H9 (cell line): ENCODE measurements around the gene HNF1A. TPM values are rescaled to one million over a fixed set of nuclear protein-coding genes. Genes with fewer than 3 reads are reported as not detected.
"Not testable (repeated sequence)": the region's sequence is repeated elsewhere in the genome, so short reads cannot be mapped to it uniquely, and the experiment has no call there.

ENCODE experiments used
- DNase-seq: peaks from one replicate; pipeline ENCODE4 v3.0.0-alpha.2; 2017
- H2AFZ ChIP-seq: one replicate; pipeline ENCODE4 v1.6.1; 2013; ENCODE audit warnings: mild to moderate bottlenecking, low read length, control low read depth, moderate library complexity
- H2AK5ac ChIP-seq: 2 replicates; pipeline ENCODE4 v1.6.1; 2013; ENCODE audit warnings: low read length, control low read depth, mixed read lengths; ENCODE audit not compliant: insufficient read length
- H2BK120ac ChIP-seq: one replicate; pipeline ENCODE4 v1.6.1; 2013; ENCODE audit warnings: low read depth, mild to moderate bottlenecking, low read length, control low read depth, inconsistent platforms; ENCODE audit not compliant: poor library complexity, severe bottlenecking
- H2BK12ac ChIP-seq: 2 replicates; pipeline ENCODE4 v1.6.1; 2013; ENCODE audit warnings: low read length, control low read depth, mixed read lengths, low read depth; ENCODE audit not compliant: insufficient read length
- H2BK15ac ChIP-seq: 2 replicates; pipeline ENCODE4 v1.6.1; 2013; ENCODE audit warnings: low read depth, low read length, control low read depth
- H2BK20ac ChIP-seq: one replicate; pipeline ENCODE4 v1.6.1; 2013; ENCODE audit warnings: low read depth, mild to moderate bottlenecking, low read length, control low read depth, inconsistent platforms; ENCODE audit not compliant: poor library complexity, severe bottlenecking
- H2BK5ac ChIP-seq: 2 replicates; pipeline ENCODE4 v1.6.1; 2013; ENCODE audit warnings: low read length, control low read depth, mixed read lengths; ENCODE audit not compliant: insufficient read length
- H3K14ac ChIP-seq: 2 replicates; pipeline ENCODE4 v1.6.1; 2013; ENCODE audit warnings: low read length, control low read depth; ENCODE audit not compliant: insufficient read depth
- H3K18ac ChIP-seq: 2 replicates; pipeline ENCODE4 v1.6.1; 2013; ENCODE audit warnings: low read depth, mild to moderate bottlenecking, mixed read lengths, low read length, control low read depth; ENCODE audit not compliant: insufficient read length
- H3K23ac ChIP-seq: 2 replicates; pipeline ENCODE4 v1.6.1; 2013; ENCODE audit warnings: low read length, control low read depth, mixed read lengths, low read depth; ENCODE audit not compliant: insufficient read length
- H3K23me2 ChIP-seq: 2 replicates; pipeline ENCODE4 v1.6.1; 2013; ENCODE audit warnings: low read depth, mild to moderate bottlenecking, mixed read lengths, low read length, control low read depth; ENCODE audit not compliant: insufficient read length, poor library complexity, severe bottlenecking
- H3K27ac ChIP-seq: 2 replicates; pipeline ENCODE4 v1.5.1; 2013; ENCODE audit warnings: low read length, control low read depth, mixed read lengths, low read depth; ENCODE audit not compliant: insufficient read length
- H3K27me3 ChIP-seq: 2 replicates; pipeline ENCODE4 v1.6.1; 2013; ENCODE audit warnings: low read length, control low read depth, inconsistent platforms; ENCODE audit not compliant: insufficient read depth
- H3K4ac ChIP-seq: 2 replicates; pipeline ENCODE4 v1.6.1; 2013; ENCODE audit warnings: low read depth, mild to moderate bottlenecking, control low read depth, inconsistent platforms, low read length, moderate library complexity
- H3K4me1 ChIP-seq: 2 replicates; pipeline ENCODE4 v1.6.1; 2013; ENCODE audit warnings: low read length, control low read depth, inconsistent platforms; ENCODE audit not compliant: insufficient read depth
- H3K4me2 ChIP-seq: 2 replicates; pipeline ENCODE4 v1.6.1; 2013; ENCODE audit warnings: low read length, control low read depth, mixed read lengths; ENCODE audit not compliant: insufficient read length, insufficient read depth
- H3K56ac ChIP-seq: 2 replicates; pipeline ENCODE4 v1.6.1; 2013; ENCODE audit warnings: low read depth, mild to moderate bottlenecking, mixed read lengths, low read length, control low read depth; ENCODE audit not compliant: insufficient read length
- H3K79me1 ChIP-seq: 2 replicates; pipeline ENCODE4 v1.6.1; 2013; ENCODE audit warnings: low read depth, mild to moderate bottlenecking, moderate library complexity, low read length, control low read depth, inconsistent platforms; ENCODE audit not compliant: insufficient read depth, poor library complexity, severe bottlenecking
- H3K79me2 ChIP-seq: 2 replicates; pipeline ENCODE4 v1.6.1; 2013; ENCODE audit warnings: low read length, control low read depth, inconsistent platforms; ENCODE audit not compliant: insufficient read depth
- H3K9ac ChIP-seq: 2 replicates; pipeline ENCODE4 v1.6.1; 2013; ENCODE audit warnings: low read length, control low read depth, mixed read lengths; ENCODE audit not compliant: insufficient read length; ENCODE audit errors: extremely low read depth
- H3K9me3 ChIP-seq: one replicate; pipeline ENCODE4 v1.6.1; 2013; ENCODE audit warnings: low read depth, low read length, inconsistent platforms; ENCODE audit not compliant: control insufficient read depth
- H3T11ph ChIP-seq: one replicate; pipeline ENCODE4 v1.6.1; 2013; ENCODE audit warnings: mild to moderate bottlenecking, low read length, control low read depth, inconsistent platforms
- H4K20me1 ChIP-seq: one replicate; pipeline ENCODE4 v1.6.1; 2013; ENCODE audit not compliant: control insufficient read depth, insufficient read length, insufficient read depth
- H4K5ac ChIP-seq: 2 replicates; pipeline ENCODE4 v1.6.1; 2013; ENCODE audit warnings: low read depth, mild to moderate bottlenecking, mixed read lengths, low read length, control low read depth; ENCODE audit not compliant: insufficient read length
- H4K8ac ChIP-seq: replicated peaks from 2 replicates; pipeline ENCODE4 v1.6.1; 2013; ENCODE audit warnings: low read length, control low read depth, mixed read lengths, low read depth; ENCODE audit not compliant: insufficient read length
- H4K91ac ChIP-seq: 2 replicates; pipeline ENCODE4 v1.6.1; 2013; ENCODE audit warnings: low read depth, mild to moderate bottlenecking, moderate library complexity, mixed read lengths, low read length, control low read depth; ENCODE audit not compliant: insufficient read length
- H3K27ac Mint-ChIP-seq, 3 experiments: 2 replicates in 2 of 3; 3 replicates in 1 of 3; pipeline ENCODE4 v1.8.0; 2020 to 2021; ENCODE audit warnings: mixed read lengths in 3 of 3, mild to moderate bottlenecking in 1 of 3, moderate library complexity in 1 of 3
- H3K27me3 Mint-ChIP-seq: 2 replicates; pipeline ENCODE4 v1.8.0; 2021; ENCODE audit warnings: low read depth, mild to moderate bottlenecking, moderate library complexity, mixed read lengths
- H3K36me3 Mint-ChIP-seq, 3 experiments: 2 replicates in 2 of 3; 3 replicates in 1 of 3; pipeline ENCODE4 v1.8.0; 2020 to 2021; ENCODE audit warnings: low read depth in 3 of 3, mixed read lengths in 3 of 3; ENCODE audit not compliant: insufficient read depth in 1 of 3
- H3K4me1 Mint-ChIP-seq, 2 experiments: 2 replicates each; pipeline ENCODE4 v1.8.0; 2020; ENCODE audit warnings: mixed read lengths in 2 of 2
- H3K4me3 Mint-ChIP-seq, 2 experiments: 2 replicates in 1 of 2; 3 replicates in 1 of 2; pipeline ENCODE4 v1.8.0; 2020 to 2021; ENCODE audit warnings: mild to moderate bottlenecking in 2 of 2, mixed read lengths in 2 of 2, moderate library complexity in 1 of 2
- H3K9me3 Mint-ChIP-seq, 2 experiments: 2 replicates in 1 of 2; 3 replicates in 1 of 2; pipeline ENCODE4 v1.8.0; 2020; ENCODE audit warnings: mild to moderate bottlenecking in 2 of 2, mixed read lengths in 2 of 2, moderate library complexity in 1 of 2
- CTCF ChIP-seq: fragments of 200-600 bp; sonication (generic); conservative IDR thresholded peaks from 3 replicates; pipeline ENCODE4 v1.8.0; 2021; ENCODE audit warnings: antibody characterized with exemption, mild to moderate bottlenecking
- WGBS: extraction: QIAGEN DNeasy Blood & Tissue Kit; methylation state at CpG from one replicate; pipeline ENCODE4 v1.1.7; 2013; ENCODE audit warnings: missing lambda C conversion rate, low lambda C conversion rate, mixed read lengths; ENCODE audit not compliant: insufficient read length; ENCODE audit errors: extremely low coverage; 5-methylcytosine and 5-hydroxymethylcytosine counted together
- total RNA-seq: library from RNA; stranded (reverse); gene quantifications from 2 replicates; pipeline ENCODE4 v1.2.1, GENCODE V29; 2021

Gene HNF1A
- total RNA-seq, 1 experiment from 2014 or later: not detected

- Histone ChIP-seq H3K23me2 (no peaks in the 10 kb centered on the region), H4K5ac (no peak overlapping the region), H3K4ac (no peak overlapping the region; the same call in 1 of the 2 replicates), H4K20me1 (no peaks in the 10 kb centered on the region), H4K91ac (no peak overlapping the region), H3K4me2 (no peak overlapping the region), H3K27me3 (no peaks in the 10 kb centered on the region), H2BK120ac (peak overlapping the region; percentile 77), H3K27ac (no peak overlapping the region), H2BK20ac (no peak overlapping the region), H3K14ac (no peak overlapping the region; the same call in 1 of the 2 replicates), H3K56ac (no peak overlapping the region), H3K79me1 (no peaks in the 10 kb centered on the region), H4K8ac (no peak overlapping the region), H3K18ac (no peak overlapping the region), H3K79me2 (no peaks in the 10 kb centered on the region), H3K9ac (no peak overlapping the region), H3K23ac (no peak overlapping the region), H2AFZ (peak overlapping the region; percentile 97), H3K4me1 (no peaks in the 10 kb centered on the region), H2BK15ac (no peak overlapping the region), H2BK12ac (no peak overlapping the region), H3K9me3 (no peaks in the 10 kb centered on the region), H2BK5ac (no peak overlapping the region), H2AK5ac (no peak overlapping the region), H3T11ph (no peak overlapping the region)
- no peaks in the 10 kb centered on the region for H3K36me3 Mint-ChIP-seq
- no peak overlapping the region for H3K4me3 Mint-ChIP-seq
- peak; percentile 90 for TF ChIP-seq CTCF
- H3K27me3 Mint-ChIP-seq: no peaks in the 10 kb centered on the region; the same call in 1 of the 2 replicates
- H3K27ac Mint-ChIP-seq: no peak overlapping the region
- no CpG with 5 or more reads among the region's 9 CpGs for WGBS
- peak; percentile 85 for DNase-seq
- no peaks in the 10 kb centered on the region for H3K9me3 Mint-ChIP-seq
- H3K4me1 Mint-ChIP-seq: peaks cover 3 to 5% of the 10 kb centered on the region in 2 experiments; a peak in 2 of 4 replicates
Measured at GRCh38 chr12:120944645-120945217, 33.6 kb upstream of the HNF1A start.

- not testable (repeated sequence) for H3K9me3 ChIP-seq, H4K8ac ChIP-seq, H2BK20ac ChIP-seq, H3K27me3 ChIP-seq, H3K27ac ChIP-seq, H3K9me3 Mint-ChIP-seq, H3K79me2 ChIP-seq, H3K27me3 Mint-ChIP-seq, H3K4me1 Mint-ChIP-seq, H3K4me1 ChIP-seq, H3K18ac ChIP-seq, H2BK120ac ChIP-seq, H3K23ac ChIP-seq, H2BK5ac ChIP-seq, H4K5ac ChIP-seq, H3T11ph ChIP-seq, H2BK15ac ChIP-seq, H3K56ac ChIP-seq, H3K4me3 Mint-ChIP-seq, H2AFZ ChIP-seq, H3K4ac ChIP-seq, H3K79me1 ChIP-seq, H2AK5ac ChIP-seq, H3K4me2 ChIP-seq, H3K14ac ChIP-seq, DNase-seq, H4K20me1 ChIP-seq, H4K91ac ChIP-seq, H3K36me3 Mint-ChIP-seq, H3K23me2 ChIP-seq, H2BK12ac ChIP-seq, H3K9ac ChIP-seq
- peak overlapping the region in 2 of 3 experiments; percentile 52 to 55; a peak in 3 of 7 replicates for H3K27ac Mint-ChIP-seq
- WGBS: no CpG with 5 or more reads among the region's 6 CpGs
Measured at GRCh38 chr12:120945516-120945915, 32.8 kb upstream of the HNF1A start.
